Peyer's patch (tissue), 4 donors: ENCODE results near the gene ZNF665. TPM values are rescaled to one million over a fixed set of nuclear protein-coding genes. Genes with fewer than 3 reads are reported as not detected.
"Not testable (repeated sequence)": the region's sequence is repeated elsewhere in the genome, so short reads cannot be mapped to it uniquely, and the experiment has no call there.

Experiments used
- DNase-seq, 3 donors: peaks; one replicate each; pipeline ENCODE4 v3.0.0-alpha.2; 2017 to 2019
- H3K27ac ChIP-seq, 4 donors: fragments of 200-600 bp; sonication (generic); one replicate each; pipeline ENCODE4 v1.5.1; 2016 to 2019
- H3K27me3 ChIP-seq, 2 donors: fragments of 200-600 bp; sonication (generic); one replicate each; pipeline ENCODE4 v1.5.1; 2019
- H3K36me3 ChIP-seq, 3 donors: fragments of 200-600 bp; sonication (generic); one replicate each; pipeline ENCODE4 v1.5.1; 2016 to 2019
- H3K4me1 ChIP-seq, 4 donors: fragments of 200-600 bp; sonication (generic); one replicate each; pipeline ENCODE4 v1.5.1; 2016 to 2019
- H3K4me3 ChIP-seq, 4 donors: fragments of 200-600 bp; sonication (generic); 1 replicate in 3 of 4; 2 replicates in 1 of 4; pipeline ENCODE4 v1.5.1; 2016 to 2019; ENCODE audit warnings: mild to moderate bottlenecking in 1 of 4
- H3K9me3 ChIP-seq, 4 donors: fragments of 200-600 bp; sonication (generic); one replicate each; pipeline ENCODE4 v1.5.1; 2016 to 2019; ENCODE audit warnings: mild to moderate bottlenecking in 1 of 4
- POLR2A ChIP-seq, 2 donors: fragments of 450-650 bp; IDR thresholded peaks; one replicate each; pipeline ENCODE4 v1.5.1; 2017; ENCODE audit warnings: antibody characterized with exemption in 2 of 2, mild to moderate bottlenecking in 2 of 2, moderate library complexity in 2 of 2
- total RNA-seq, 4 donors: library from RNA; depleted of rRNA; stranded (reverse); fragments of >200 nt; gene quantifications; one replicate each; pipeline ENCODE4 v1.1.0, GENCODE V29; 2016
- TF ChIP-seq, protein P1 (sequence below), 6 experiments: fragments of 450-650 bp in 4 of 6; fragments of 200-600 bp in 2 of 6; sonication (generic) in 1 of 6; IDR thresholded peaks; one replicate each; pipeline ENCODE4 v1.5.1; 2017 to 2019; ENCODE audit warnings: antibody characterized with exemption in 6 of 6, mild to moderate bottlenecking in 3 of 6, moderate library complexity in 1 of 6

Gene ZNF665
- total RNA-seq, 4 donors from 2014 or later = 1.4 to 6.0 (median 5.8) TPM; not detected in 1

DNA sequence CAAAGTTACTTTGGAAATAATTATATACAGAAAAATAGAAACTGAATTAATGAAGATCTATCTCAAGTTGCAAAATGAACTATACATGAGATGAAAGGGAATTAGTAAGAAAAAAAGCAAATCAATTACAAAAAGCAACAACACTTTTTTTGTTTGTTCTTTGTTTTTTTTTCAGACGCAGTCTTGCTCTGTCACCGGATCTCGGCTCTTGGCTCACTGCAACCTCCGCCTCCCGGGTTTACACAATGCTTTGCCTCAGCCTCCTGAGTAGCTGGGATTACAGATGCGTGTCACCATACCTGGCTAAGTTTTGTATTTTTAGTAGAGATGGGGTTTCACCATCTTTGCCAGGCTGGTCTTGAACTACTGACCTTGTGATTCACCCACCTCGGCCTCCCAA lies 62.7 kb downstream of the ZNF665 start:
- TF ChIP-seq POLR2A (IDR thresholded peaks at IDR 0.05) = no peak
- TF ChIP-seq, protein P1, sequence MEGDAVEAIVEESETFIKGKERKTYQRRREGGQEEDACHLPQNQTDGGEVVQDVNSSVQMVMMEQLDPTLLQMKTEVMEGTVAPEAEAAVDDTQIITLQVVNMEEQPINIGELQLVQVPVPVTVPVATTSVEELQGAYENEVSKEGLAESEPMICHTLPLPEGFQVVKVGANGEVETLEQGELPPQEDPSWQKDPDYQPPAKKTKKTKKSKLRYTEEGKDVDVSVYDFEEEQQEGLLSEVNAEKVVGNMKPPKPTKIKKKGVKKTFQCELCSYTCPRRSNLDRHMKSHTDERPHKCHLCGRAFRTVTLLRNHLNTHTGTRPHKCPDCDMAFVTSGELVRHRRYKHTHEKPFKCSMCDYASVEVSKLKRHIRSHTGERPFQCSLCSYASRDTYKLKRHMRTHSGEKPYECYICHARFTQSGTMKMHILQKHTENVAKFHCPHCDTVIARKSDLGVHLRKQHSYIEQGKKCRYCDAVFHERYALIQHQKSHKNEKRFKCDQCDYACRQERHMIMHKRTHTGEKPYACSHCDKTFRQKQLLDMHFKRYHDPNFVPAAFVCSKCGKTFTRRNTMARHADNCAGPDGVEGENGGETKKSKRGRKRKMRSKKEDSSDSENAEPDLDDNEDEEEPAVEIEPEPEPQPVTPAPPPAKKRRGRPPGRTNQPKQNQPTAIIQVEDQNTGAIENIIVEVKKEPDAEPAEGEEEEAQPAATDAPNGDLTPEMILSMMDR (IDR thresholded peaks at IDR 0.05) = no peak
- H3K9me3 ChIP-seq = peaks cover 0 to 8% (median 4%) of the 10 kb centered on the region in 4 donors
- no peak overlapping the region for H3K4me3 ChIP-seq
- H3K4me1 ChIP-seq = peaks cover 0 to 7% (median 0%) of the 10 kb centered on the region in 4 donors
- no peak for DNase-seq
- no peaks in the 10 kb centered on the region for H3K27me3 ChIP-seq
- H3K36me3 ChIP-seq = no peaks in the 10 kb centered on the region
- H3K27ac ChIP-seq = no peak overlapping the region

- not testable (repeated sequence) for H3K36me3 ChIP-seq, H3K9me3 ChIP-seq, DNase-seq, H3K4me1 ChIP-seq, H3K4me3 ChIP-seq, H3K27me3 ChIP-seq, H3K27ac ChIP-seq
Observed at GRCh38 chr19:53126733-53127526, 66.2 kb downstream of the ZNF665 start.

- DNase-seq = no peak
- no peaks in the 10 kb centered on the region for H3K36me3 ChIP-seq
- H3K4me1 ChIP-seq = no peaks in the 10 kb centered on the region
- no peaks in the 10 kb centered on the region for H3K9me3 ChIP-seq
- TF ChIP-seq, protein P1 (IDR thresholded peaks at IDR 0.05) = no peak
- TF ChIP-seq POLR2A (IDR thresholded peaks at IDR 0.05) = no peak
- H3K4me3 ChIP-seq = no peak overlapping the region
- H3K27ac ChIP-seq = no peak overlapping the region
- H3K27me3 ChIP-seq = no peaks in the 10 kb centered on the region
Observed at GRCh38 chr19:53123400-53123799, 69.8 kb downstream of the ZNF665 start.

Other genes starting within 250 kb of the ZNF665 start
- 10 to 100 TPM in 3 of 4 donors, 1 to 10 TPM in 1; 6.1 to 17.4 (median 11.4) TPM for gene ZNF816, start 230.5 kb downstream of the ZNF665 start, total RNA-seq
- gene ERVV-1, start 179.4 kb downstream of the ZNF665 start, total RNA-seq = not detected
- gene ERVV-2, start 148.6 kb downstream of the ZNF665 start, total RNA-seq = not detected
- gene ZNF160, start 89.9 kb downstream of the ZNF665 start, total RNA-seq = 10 to 100 TPM; 37.3 to 93.2 (median 64.7) TPM
- 1 to 10 TPM; 1.2 to 9.9 (median 2.6) TPM for gene ZNF415, start 60.4 kb downstream of the ZNF665 start, total RNA-seq
- 10 to 100 TPM; 12.7 to 21.5 (median 16.1) TPM for gene ZNF347, start 34.3 kb downstream of the ZNF665 start, total RNA-seq
- gene ZNF677, start 61.5 kb upstream of the ZNF665 start, total RNA-seq = 10 to 100 TPM in 2 of 4 donors, 1 to 10 TPM in 2; 2.8 to 13.2 (median 7.2) TPM
- not detected for gene VN1R2, start 64.9 kb upstream of the ZNF665 start, total RNA-seq
- not detected for gene VN1R4, start 74.4 kb upstream of the ZNF665 start, total RNA-seq
- gene ZNF845, start 140.4 kb upstream of the ZNF665 start, total RNA-seq = 1 to 10 TPM; 6.6 to 7.4 (median 6.9) TPM
- gene ZNF525, start 172.3 kb upstream of the ZNF665 start, total RNA-seq = 10 to 100 TPM in 2 of 4 donors, 1 to 10 TPM in 2; 6.0 to 13.2 (median 10.3) TPM
- gene ZNF765, start 201.8 kb upstream of the ZNF665 start, total RNA-seq = 10 to 100 TPM in 2 of 4 donors, 1 to 10 TPM in 2; 7.5 to 17.1 (median 12.0) TPM
- gene ZNF761, start 238.6 kb upstream of the ZNF665 start, total RNA-seq = 10 to 100 TPM in 2 of 4 donors, 1 to 10 TPM in 2; 6.8 to 24.8 (median 9.5) TPM